HG03196 (cell line): Measurements from ENCODE around the gene UNK.
"Not testable (repeated sequence)": the region's sequence is repeated elsewhere in the genome, so short reads cannot be mapped to it uniquely, and the experiment has no call there.

Experiments
- ATAC-seq: cut with Tn5 transposase; IDR thresholded peaks from one replicate; pipeline ENCODE4 v1.9.1; 2021; ENCODE audit not compliant: unreplicated experiment

Gene UNK

GRCh38 chr17:75793460-75793859, 8.9 kb downstream of the UNK start:
- no peak for ATAC-seq

GRCh38 chr17:75795820-75796607, 11.4 kb downstream of the UNK start:
- no peak for ATAC-seq

- no peak for ATAC-seq
Measured at GRCh38 chr17:75799402-75799801, 14.8 kb downstream of the UNK start.

- ATAC-seq: no peak
Measured at GRCh38 chr17:75803883-75804282, 19.3 kb downstream of the UNK start.

- no peak for ATAC-seq
Measured at GRCh38 chr17:75806822-75807500, 22.4 kb downstream of the UNK start.

GRCh38 chr17:75807861-75808260, 23.3 kb downstream of the UNK start:
- ATAC-seq: no peak

- ATAC-seq: no peak
Measured at GRCh38 chr17:75808549-75808904, 23.9 kb downstream of the UNK start.

- ATAC-seq: peak; percentile 54
Measured at GRCh38 chr17:75808905-75809621, 24.5 kb downstream of the UNK start.

GRCh38 chr17:75809631-75810111, 25.1 kb downstream of the UNK start:
- no peak for ATAC-seq

- ATAC-seq: no peak
Measured at GRCh38 chr17:75810216-75810615, 25.6 kb downstream of the UNK start.

GRCh38 chr17:75810756-75811155, 26.1 kb downstream of the UNK start:
- ATAC-seq: not testable (repeated sequence)

- no peak for ATAC-seq
Measured at GRCh38 chr17:75811174-75811573, 26.6 kb downstream of the UNK start.

GRCh38 chr17:75812096-75813013, 27.7 kb downstream of the UNK start:
- ATAC-seq: no peak

GRCh38 chr17:75813081-75814020, 28.7 kb downstream of the UNK start:
- no peak for ATAC-seq

- ATAC-seq: no peak
Measured at GRCh38 chr17:75814021-75814395, 29.4 kb downstream of the UNK start.

- no peak for ATAC-seq
Measured at GRCh38 chr17:75814900-75815373, 30.3 kb downstream of the UNK start.

- no peak for ATAC-seq
Measured at GRCh38 chr17:75815399-75815798, 30.8 kb downstream of the UNK start.

GRCh38 chr17:75816693-75817092, 32.1 kb downstream of the UNK start:
- ATAC-seq: no peak

GRCh38 chr17:75817571-75817970, 33.0 kb downstream of the UNK start:
- ATAC-seq: no peak
